Chondrocyte (in vitro differentiated cells): Measurements from ENCODE around the gene MATR3. TPM values are rescaled to one million over a fixed set of nuclear protein-coding genes. Genes with fewer than 3 reads are reported as not detected.

Experiments
- DNase-seq: peaks from one replicate; pipeline ENCODE4 v3.0.0; 2021; ENCODE audit warnings: mixed read lengths, low spot score
- H3K27ac Mint-ChIP-seq: one replicate; pipeline ENCODE4 v1.8.0; 2021; ENCODE audit warnings: mild to moderate bottlenecking, moderate library complexity, mixed read lengths; ENCODE audit not compliant: unreplicated experiment
- H3K27me3 Mint-ChIP-seq: 2 replicates; pipeline ENCODE4 v1.8.0; 2021; ENCODE audit warnings: low read depth, mixed read lengths
- H3K36me3 Mint-ChIP-seq: 2 replicates; pipeline ENCODE4 v1.8.0; 2021; ENCODE audit warnings: low read depth, mixed read lengths
- H3K4me1 Mint-ChIP-seq: 2 replicates; pipeline ENCODE4 v1.8.0; 2021; ENCODE audit warnings: low read depth, mild to moderate bottlenecking, mixed read lengths
- H3K4me3 Mint-ChIP-seq: one replicate; pipeline ENCODE4 v1.8.0; 2021; ENCODE audit warnings: mild to moderate bottlenecking, moderate library complexity, mixed read lengths; ENCODE audit not compliant: unreplicated experiment
- H3K9me3 Mint-ChIP-seq: 2 replicates; pipeline ENCODE4 v1.8.0; 2021; ENCODE audit warnings: low read depth, mixed read lengths
- total RNA-seq: library from RNA; stranded (reverse); gene quantifications from 3 replicates; pipeline ENCODE4 v1.2.1, GENCODE V29; 2021
- TF ChIP-seq, protein P1 (sequence below): fragments of 200-600 bp; sonication (generic); IDR thresholded peaks from 2 replicates; pipeline ENCODE4 v1.5.0; 2021; ENCODE audit warnings: antibody characterized with exemption, mild to moderate bottlenecking, moderate library complexity

Gene MATR3
- total RNA-seq, 1 donor from 2014 or later = 150 TPM

- Mint-ChIP-seq H3K4me1 (peaks cover 47% of the 10 kb centered on the region), H3K36me3 (peaks cover 6% of the 10 kb centered on the region), H3K27me3 (no peaks in the 10 kb centered on the region), H3K9me3 (no peaks in the 10 kb centered on the region), H3K4me3 (no peak overlapping the region), H3K27ac (no peak overlapping the region)
- no peak for DNase-seq
- TF ChIP-seq, protein P1, sequence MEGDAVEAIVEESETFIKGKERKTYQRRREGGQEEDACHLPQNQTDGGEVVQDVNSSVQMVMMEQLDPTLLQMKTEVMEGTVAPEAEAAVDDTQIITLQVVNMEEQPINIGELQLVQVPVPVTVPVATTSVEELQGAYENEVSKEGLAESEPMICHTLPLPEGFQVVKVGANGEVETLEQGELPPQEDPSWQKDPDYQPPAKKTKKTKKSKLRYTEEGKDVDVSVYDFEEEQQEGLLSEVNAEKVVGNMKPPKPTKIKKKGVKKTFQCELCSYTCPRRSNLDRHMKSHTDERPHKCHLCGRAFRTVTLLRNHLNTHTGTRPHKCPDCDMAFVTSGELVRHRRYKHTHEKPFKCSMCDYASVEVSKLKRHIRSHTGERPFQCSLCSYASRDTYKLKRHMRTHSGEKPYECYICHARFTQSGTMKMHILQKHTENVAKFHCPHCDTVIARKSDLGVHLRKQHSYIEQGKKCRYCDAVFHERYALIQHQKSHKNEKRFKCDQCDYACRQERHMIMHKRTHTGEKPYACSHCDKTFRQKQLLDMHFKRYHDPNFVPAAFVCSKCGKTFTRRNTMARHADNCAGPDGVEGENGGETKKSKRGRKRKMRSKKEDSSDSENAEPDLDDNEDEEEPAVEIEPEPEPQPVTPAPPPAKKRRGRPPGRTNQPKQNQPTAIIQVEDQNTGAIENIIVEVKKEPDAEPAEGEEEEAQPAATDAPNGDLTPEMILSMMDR = no peak
Measured at GRCh38 chr5:139312075-139312474, 18.5 kb downstream of the MATR3 start.

DNA sequence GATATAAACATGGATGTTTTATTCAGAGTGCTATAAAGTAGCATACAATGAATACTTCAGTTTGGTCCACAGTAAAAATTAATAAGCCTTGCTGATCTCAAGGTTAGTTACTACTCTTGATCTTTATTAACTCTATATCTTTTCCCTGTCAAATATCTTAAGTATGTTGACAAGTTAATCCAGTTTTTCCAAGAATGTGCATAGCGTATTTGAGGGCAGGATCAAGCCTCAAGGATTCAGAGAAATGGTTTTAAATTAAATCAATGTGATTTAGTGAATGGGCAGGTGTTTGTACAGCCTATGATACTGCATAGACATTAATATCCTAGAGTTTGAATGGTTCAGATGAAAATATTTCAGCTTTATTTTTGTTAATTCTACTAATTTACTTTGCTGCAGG, 20.7 kb downstream of the MATR3 start:
- peaks cover 25% of the 10 kb centered on the region for H3K4me1 Mint-ChIP-seq
- H3K4me3 Mint-ChIP-seq = no peak overlapping the region
- H3K9me3 Mint-ChIP-seq = no peaks in the 10 kb centered on the region
- H3K27me3 Mint-ChIP-seq = no peaks in the 10 kb centered on the region
- no peak for DNase-seq
- H3K36me3 Mint-ChIP-seq = peaks cover 10% of the 10 kb centered on the region
- TF ChIP-seq, protein P1 = no peak
- no peak overlapping the region for H3K27ac Mint-ChIP-seq

DNA sequence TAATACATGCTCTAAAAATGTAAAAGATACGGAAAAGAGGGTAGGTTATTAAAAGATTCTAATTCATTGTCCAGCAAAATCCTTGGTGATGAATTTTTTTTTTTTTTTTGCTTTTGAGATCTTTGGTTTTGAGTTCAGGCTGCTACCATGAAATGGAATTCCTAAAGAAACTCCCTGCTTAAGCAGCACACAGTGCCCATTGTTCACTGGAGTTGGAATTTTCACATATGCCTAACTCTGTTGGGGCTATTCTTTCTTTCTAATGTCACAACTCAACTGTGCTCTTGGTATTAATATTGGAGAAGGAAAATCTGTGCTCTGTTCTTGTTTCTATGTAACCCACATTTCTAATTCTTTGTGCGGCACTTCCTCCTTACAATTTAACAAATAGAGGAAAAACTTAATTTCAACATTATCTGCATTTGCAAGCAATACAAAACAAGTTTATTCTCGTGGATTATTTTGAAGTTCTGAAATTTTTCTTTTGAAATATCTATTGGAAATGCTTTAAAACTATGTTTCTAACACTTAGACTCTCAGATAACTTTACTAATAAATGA, 21.6 kb downstream of the MATR3 start:
- Mint-ChIP-seq H3K27me3 (no peaks in the 10 kb centered on the region), H3K4me3 (no peak overlapping the region), H3K4me1 (peaks cover 18% of the 10 kb centered on the region), H3K9me3 (no peaks in the 10 kb centered on the region), H3K27ac (peak overlapping the region; percentile 5), H3K36me3 (peaks cover 10% of the 10 kb centered on the region)
- DNase-seq = no peak
- TF ChIP-seq, protein P1 = no peak

GRCh38 chr5:139335811-139336210, 42.3 kb downstream of the MATR3 start:
- TF ChIP-seq, protein P1 = no peak
- no peak overlapping the region for H3K4me3 Mint-ChIP-seq
- H3K36me3 Mint-ChIP-seq = peaks cover 5% of the 10 kb centered on the region
- no peak for DNase-seq
- peaks cover 12% of the 10 kb centered on the region for H3K4me1 Mint-ChIP-seq
- H3K9me3 Mint-ChIP-seq = no peaks in the 10 kb centered on the region
- H3K27ac Mint-ChIP-seq = peak overlapping the region; percentile 27
- no peaks in the 10 kb centered on the region for H3K27me3 Mint-ChIP-seq

DNA sequence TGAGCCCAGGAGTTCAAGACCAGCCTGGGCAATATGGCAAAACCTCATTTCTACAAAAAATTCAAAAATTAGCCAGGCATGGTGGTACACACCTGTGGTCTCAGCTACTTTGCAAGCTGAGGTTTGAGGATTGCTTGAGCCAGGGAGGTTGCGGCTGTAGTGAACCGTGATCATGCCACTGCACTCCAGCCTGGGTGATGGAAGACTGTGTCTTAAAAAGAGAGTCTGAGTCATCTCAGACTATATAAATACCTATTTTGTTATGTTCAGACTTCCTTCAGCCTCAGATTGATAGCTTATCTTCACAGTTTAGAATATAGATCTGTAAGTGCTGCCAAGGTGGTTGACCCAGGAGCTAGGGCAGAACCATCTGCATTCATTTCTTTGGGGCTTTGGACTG, 46.5 kb downstream of the MATR3 start:
- DNase-seq = no peak
- Mint-ChIP-seq H3K36me3 (no peaks in the 10 kb centered on the region), H3K27ac (peak overlapping the region; percentile 49), H3K4me1 (peaks cover 43% of the 10 kb centered on the region), H3K4me3 (no peak overlapping the region), H3K27me3 (no peaks in the 10 kb centered on the region), H3K9me3 (no peaks in the 10 kb centered on the region)
- TF ChIP-seq, protein P1 = no peak
